ENCODE measurements around the gene TCEANC2.

- TF ChIP-seq CTCF (IDR thresholded peaks at IDR 0.05), result no peak
- no peak for TF ChIP-seq POLR2A (IDR thresholded peaks at IDR 0.05)
- no peak for TF ChIP-seq POLR2AphosphoS5 (IDR thresholded peaks at IDR 0.05)
These were observed 41.4 kb upstream of the TCEANC2 start for GRCh38 chr1:54012008-54012325.
